ENCODE data around the gene CAPZA3. TPM values are rescaled to one million over a fixed set of nuclear protein-coding genes. Genes with fewer than 3 reads are reported as not detected.
"Not testable (repeated sequence)": the region's sequence is repeated elsewhere in the genome, so short reads cannot be mapped to it uniquely, and the experiment has no call there.

The CAPZA3 gene
- total and polyA plus RNA-seq, 10 of the 15 experiments (the other 5 are each of a cell fraction or from before 2014, with no cell fraction given), result not detected

DNA sequence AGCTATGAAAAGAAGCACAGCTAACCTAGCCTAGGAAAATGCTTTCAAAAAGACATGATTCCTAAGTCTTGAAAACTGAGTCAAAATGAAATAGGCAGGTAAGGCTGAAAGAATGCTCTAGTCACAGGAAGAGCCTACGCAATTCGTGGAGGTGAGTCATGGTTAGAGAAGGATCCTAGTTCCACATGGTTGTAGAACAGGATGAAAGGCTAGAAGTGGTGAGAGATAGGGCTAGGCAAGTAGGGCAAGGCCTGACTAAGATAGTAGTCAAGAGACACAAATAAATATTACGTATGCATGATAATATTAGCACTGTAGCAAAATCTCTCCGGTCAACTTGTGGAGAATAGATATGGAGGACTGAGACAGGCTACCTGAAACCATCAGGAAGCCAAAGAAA is 47.3 kb upstream of the CAPZA3 start:
- in situ Hi-C loops (cut with MboI), result no loop called here
- POLR2A ChIA-PET, result no interaction called here
- BruUV-seq (replicated peaks), result no TSS peak
- Histone ChIP-seq H3K79me2 (ENCODE audit: control insufficient read depth, insufficient read depth, low read length) (no peaks in the 10 kb centered on the region), H3K9me3 (replicated peaks; ENCODE audit: control insufficient read depth, insufficient read depth, low read length) (no peaks in the 10 kb centered on the region), H3K4me2 (ENCODE audit: control insufficient read depth, insufficient read depth) (no peak overlapping the region), H3K27ac (ENCODE audit: control insufficient read depth, insufficient read depth) (no peak overlapping the region), H4K20me1 (ENCODE audit: control insufficient read depth, insufficient read depth) (no peaks in the 10 kb centered on the region), H3K27me3 (replicated peaks in 1 of 2; ENCODE audit: control insufficient read depth in 2 of 2, insufficient read depth in 2 of 2, low read length in 1 of 2) (no peaks in the 10 kb centered on the region), H3K4me3 (no peak overlapping the region), H3K9ac (ENCODE audit: control insufficient read depth, insufficient read depth, low read length) (no peak overlapping the region), H3K4me1 (ENCODE audit: control insufficient read depth, insufficient read depth, low read length) (no peaks in the 10 kb centered on the region), H3K36me3 (ENCODE audit: control insufficient read depth in 2 of 2, insufficient read depth in 2 of 2, low read length in 1 of 2) (no peaks in the 10 kb centered on the region), H2AFZ (ENCODE audit: control insufficient read depth, low read depth, low read length) (no peak overlapping the region)
- DNase-seq (ENCODE audit: low read depth, low spot score), result no peak
- SMC1A ChIA-PET (ENCODE audit: uncharacterized antibody, unreplicated experiment), result no interaction called here
- RAD21 ChIA-PET (ENCODE audit: unreplicated experiment), result no interaction called here
- no peak for TF ChIP-seq MEF2A (IDR thresholded peaks at IDR 0.05; ENCODE audit: insufficient read depth, low read depth, low read length)
- no peak for TF ChIP-seq PAX8 (IDR thresholded peaks at IDR 0.05)
- TF ChIP-seq SRF (IDR thresholded peaks at IDR 0.05; ENCODE audit: low read depth in 2 of 2, low read length in 2 of 2), result no peak
- TF ChIP-seq NFYB (IDR thresholded peaks at IDR 0.05; ENCODE audit: insufficient read depth, low read depth, low read length), result no peak
- TF ChIP-seq BRCA1 (IDR thresholded peaks at IDR 0.05; ENCODE audit: low read depth, low read length), result no peak
- TF ChIP-seq, protein P1, sequence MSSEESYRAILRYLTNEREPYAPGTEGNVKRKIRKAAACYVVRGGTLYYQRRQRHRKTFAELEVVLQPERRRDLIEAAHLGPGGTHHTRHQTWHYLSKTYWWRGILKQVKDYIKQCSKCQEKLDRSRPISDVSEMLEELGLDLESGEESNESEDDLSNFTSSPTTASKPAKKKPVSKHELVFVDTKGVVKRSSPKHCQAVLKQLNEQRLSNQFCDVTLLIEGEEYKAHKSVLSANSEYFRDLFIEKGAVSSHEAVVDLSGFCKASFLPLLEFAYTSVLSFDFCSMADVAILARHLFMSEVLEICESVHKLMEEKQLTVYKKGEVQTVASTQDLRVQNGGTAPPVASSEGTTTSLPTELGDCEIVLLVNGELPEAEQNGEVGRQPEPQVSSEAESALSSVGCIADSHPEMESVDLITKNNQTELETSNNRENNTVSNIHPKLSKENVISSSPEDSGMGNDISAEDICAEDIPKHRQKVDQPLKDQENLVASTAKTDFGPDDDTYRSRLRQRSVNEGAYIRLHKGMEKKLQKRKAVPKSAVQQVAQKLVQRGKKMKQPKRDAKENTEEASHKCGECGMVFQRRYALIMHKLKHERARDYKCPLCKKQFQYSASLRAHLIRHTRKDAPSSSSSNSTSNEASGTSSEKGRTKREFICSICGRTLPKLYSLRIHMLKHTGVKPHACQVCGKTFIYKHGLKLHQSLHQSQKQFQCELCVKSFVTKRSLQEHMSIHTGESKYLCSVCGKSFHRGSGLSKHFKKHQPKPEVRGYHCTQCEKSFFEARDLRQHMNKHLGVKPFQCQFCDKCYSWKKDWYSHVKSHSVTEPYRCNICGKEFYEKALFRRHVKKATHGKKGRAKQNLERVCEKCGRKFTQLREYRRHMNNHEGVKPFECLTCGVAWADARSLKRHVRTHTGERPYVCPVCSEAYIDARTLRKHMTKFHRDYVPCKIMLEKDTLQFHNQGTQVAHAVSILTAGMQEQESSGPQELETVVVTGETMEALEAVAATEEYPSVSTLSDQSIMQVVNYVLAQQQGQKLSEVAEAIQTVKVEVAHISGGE (CRISPR knock-in tag; IDR thresholded peaks at IDR 0.05), result no peak
- TF ChIP-seq, protein P2, sequence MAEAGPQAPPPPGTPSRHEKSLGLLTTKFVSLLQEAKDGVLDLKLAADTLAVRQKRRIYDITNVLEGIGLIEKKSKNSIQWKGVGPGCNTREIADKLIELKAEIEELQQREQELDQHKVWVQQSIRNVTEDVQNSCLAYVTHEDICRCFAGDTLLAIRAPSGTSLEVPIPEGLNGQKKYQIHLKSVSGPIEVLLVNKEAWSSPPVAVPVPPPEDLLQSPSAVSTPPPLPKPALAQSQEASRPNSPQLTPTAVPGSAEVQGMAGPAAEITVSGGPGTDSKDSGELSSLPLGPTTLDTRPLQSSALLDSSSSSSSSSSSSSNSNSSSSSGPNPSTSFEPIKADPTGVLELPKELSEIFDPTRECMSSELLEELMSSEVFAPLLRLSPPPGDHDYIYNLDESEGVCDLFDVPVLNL (IDR thresholded peaks at IDR 0.05; ENCODE audit: low read depth, low read length), result no peak
- no peak for TF ChIP-seq HDGF (IDR thresholded peaks at IDR 0.05)
- no peak for TF ChIP-seq CBX5 (IDR thresholded peaks at IDR 0.05; ENCODE audit: low read depth)
- TF ChIP-seq NBN (IDR thresholded peaks at IDR 0.05), result no peak
- no peak for TF ChIP-seq CBFB (IDR thresholded peaks at IDR 0.05; ENCODE audit: low read depth)
- no peak for TF ChIP-seq RCOR1 (conservative IDR thresholded peaks at IDR 0.05; ENCODE audit: low read depth, low read length)
- CTCF ChIA-PET, result no interaction called here
- 35% methylated on average over 4 of the region's 4 CpGs for WGBS (ENCODE audit: insufficient coverage, insufficient replicate concordance, low lambda C conversion rate, missing lambda C conversion rate)
- no peak for ATAC-seq
- intact Hi-C loops (cut with micrococcal nuclease; ENCODE audit: unreplicated experiment), result no loop called here
- no peak for FAIRE-seq

DNA sequence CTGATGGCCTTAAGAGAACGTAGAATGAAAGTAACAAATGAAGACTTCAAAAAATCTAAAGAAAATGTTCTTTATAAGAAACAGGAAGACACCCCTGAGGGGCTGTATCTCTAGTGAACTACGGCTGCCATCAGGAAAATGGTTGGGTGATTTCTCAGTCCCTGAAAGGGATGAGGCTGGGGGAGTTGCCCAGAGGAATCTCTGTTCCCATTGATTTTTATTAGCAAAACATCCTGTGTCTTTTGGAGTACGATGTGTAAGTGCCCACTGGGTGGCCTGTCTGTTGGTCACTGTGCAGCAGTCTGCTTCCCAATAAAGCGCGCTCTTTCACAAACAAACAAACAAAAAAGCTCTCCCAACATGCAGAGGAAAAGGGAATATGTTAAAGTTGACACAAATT is 43.9 kb upstream of the CAPZA3 start:
- SMC1A ChIA-PET (ENCODE audit: uncharacterized antibody, unreplicated experiment), result interaction anchor here (0.7 kb wide), 1 partner anchor 328 kb away, joined by 3 read pairs; no protein-coding TSS in a partner anchor
- not testable (repeated sequence) for ATAC-seq; H4K20me1 ChIP-seq (ENCODE audit: control insufficient read depth, insufficient read depth)

More for the DNA sequence above, 43.9 kb upstream of the CAPZA3 start:
- DNase-seq (ENCODE audit: low read depth, low spot score); RAD21 ChIA-PET (ENCODE audit: unreplicated experiment); CTCF ChIA-PET; H3K27me3 ChIP-seq (replicated peaks in 1 of 2; ENCODE audit: control insufficient read depth in 2 of 2, insufficient read depth in 2 of 2, low read length in 1 of 2); POLR2A ChIA-PET; H3K27ac ChIP-seq (ENCODE audit: control insufficient read depth, insufficient read depth); in situ Hi-C loops (cut with MboI); BruUV-seq (replicated peaks); H3K9ac ChIP-seq (ENCODE audit: control insufficient read depth, insufficient read depth, low read length); H3K4me3 ChIP-seq; H3K4me1 ChIP-seq (ENCODE audit: control insufficient read depth, insufficient read depth, low read length); H2AFZ ChIP-seq (ENCODE audit: control insufficient read depth, low read depth, low read length); H3K79me2 ChIP-seq (ENCODE audit: control insufficient read depth, insufficient read depth, low read length); H3K9me3 ChIP-seq (replicated peaks; ENCODE audit: control insufficient read depth, insufficient read depth, low read length); FAIRE-seq; H3K4me2 ChIP-seq (ENCODE audit: control insufficient read depth, insufficient read depth); intact Hi-C loops (cut with micrococcal nuclease; ENCODE audit: unreplicated experiment); H3K36me3 ChIP-seq (ENCODE audit: control insufficient read depth in 2 of 2, insufficient read depth in 2 of 2, low read length in 1 of 2): not testable (repeated sequence)
- WGBS (ENCODE audit: insufficient coverage, insufficient replicate concordance, low lambda C conversion rate, missing lambda C conversion rate), result 26% methylated on average over 5 of the region's 5 CpGs

Measured in GM12878 (cell line).